OCI-LY1 (cell line): Measurements from ENCODE around the gene SASH3.

ENCODE experiments used
- H2AFZ ChIP-seq: fragments of 200-600 bp; sonication (generic), shearing (Covaris generic); 2 replicates; pipeline ENCODE4 v1.6.0; 2014; ENCODE audit warnings: antibody characterized with exemption, mild to moderate bottlenecking, low read length
- H3F3A ChIP-seq: fragments of 200-600 bp; sonication (generic), shearing (Covaris generic); 2 replicates; pipeline ENCODE4 v1.6.0; 2014; ENCODE audit warnings: mild to moderate bottlenecking, antibody characterized with exemption, low read length, moderate library complexity; ENCODE audit not compliant: insufficient read depth
- H3K27ac ChIP-seq: fragments of 200-600 bp; sonication (generic); 2 replicates; pipeline ENCODE4 v1.5.1; 2014; ENCODE audit warnings: low read length, mixed run types, mild to moderate bottlenecking, low read depth; ENCODE audit not compliant: poor library complexity, severe bottlenecking
- H3K27me3 ChIP-seq: fragments of 200-600 bp; sonication (generic); 2 replicates; pipeline ENCODE4 v1.6.0; 2014; ENCODE audit warnings: antibody characterized with exemption, mild to moderate bottlenecking, low read length, moderate library complexity; ENCODE audit not compliant: insufficient read depth
- H3K36me3 ChIP-seq: fragments of 200-600 bp; sonication (generic); 2 replicates; pipeline ENCODE4 v1.6.1; 2014; ENCODE audit warnings: mild to moderate bottlenecking, antibody characterized with exemption, low read length, moderate library complexity, mixed read lengths; ENCODE audit not compliant: insufficient read depth
- H3K4me1 ChIP-seq: fragments of 200-600 bp; sonication (generic); 2 replicates; pipeline ENCODE4 v1.5.1; 2014; ENCODE audit warnings: mild to moderate bottlenecking, low read length, moderate library complexity; ENCODE audit not compliant: insufficient read depth, severe bottlenecking
- H3K4me2 ChIP-seq: fragments of 200-600 bp; sonication (generic), shearing (Covaris generic); 2 replicates; pipeline ENCODE4 v1.6.1; 2014; ENCODE audit warnings: low read length
- H3K4me3 ChIP-seq: fragments of 200-600 bp; sonication (generic); 2 replicates; pipeline ENCODE4 v1.5.1; 2014; ENCODE audit warnings: low read length, low read depth, mild to moderate bottlenecking, mixed read lengths; ENCODE audit not compliant: poor library complexity, severe bottlenecking
- H3K79me2 ChIP-seq: fragments of 200-600 bp; shearing (Covaris generic); 2 replicates; pipeline ENCODE4 v1.6.1; 2016; ENCODE audit warnings: mixed run types, low read length, mixed read lengths; ENCODE audit not compliant: insufficient read depth
- H3K9ac ChIP-seq: fragments of 200-600 bp; sonication (generic), shearing (Covaris generic); 2 replicates; pipeline ENCODE4 v1.6.1; 2014; ENCODE audit warnings: mild to moderate bottlenecking, low read length, mixed read lengths
- H3K9me2 ChIP-seq: fragments of 200-600 bp; sonication (generic), shearing (Covaris generic); 2 replicates; pipeline ENCODE4 v1.6.1; 2014; ENCODE audit warnings: low read depth, mild to moderate bottlenecking, low read length, mixed read lengths
- H3K9me3 ChIP-seq: fragments of 200-600 bp; shearing (Covaris generic); 2 replicates; pipeline ENCODE4 v1.6.1; 2014; ENCODE audit warnings: low read length, mixed read lengths
- H4K20me1 ChIP-seq: fragments of 200-600 bp; sonication (generic), shearing (Covaris generic); 2 replicates; pipeline ENCODE4 v1.6.0; 2016; ENCODE audit warnings: mild to moderate bottlenecking, low read length; ENCODE audit not compliant: insufficient read depth
- EZH2 ChIP-seq: fragments of 200-600 bp; sonication (generic), shearing (Covaris generic); IDR thresholded peaks from 2 replicates; pipeline ENCODE4 v1.8.0; 2017; ENCODE audit warnings: borderline replicate concordance, mixed run types, mild to moderate bottlenecking, antibody characterized with exemption, low read length, moderate library complexity, mixed read lengths
- TF ChIP-seq, protein P1 (sequence below): fragments of 200-600 bp; sonication (generic), shearing (Covaris generic); IDR thresholded peaks from 2 replicates; pipeline ENCODE4 v1.5.1; 2017; ENCODE audit warnings: mild to moderate bottlenecking, antibody characterized with exemption, low read length, moderate library complexity, mixed read lengths

SASH3 gene

GRCh38 chrX:129747533-129747932 is 32.2 kb upstream of the SASH3 start:
- Histone ChIP-seq H3K4me2 (no peak overlapping the region), H3K4me1 (no peaks in the 10 kb centered on the region), H4K20me1 (no peaks in the 10 kb centered on the region), H3K9ac (no peak overlapping the region), H3K27me3 (no peaks in the 10 kb centered on the region), H3F3A (no peaks in the 10 kb centered on the region), H3K9me2 (no peaks in the 10 kb centered on the region), H3K27ac (no peak overlapping the region), H3K36me3 (no peaks in the 10 kb centered on the region), H2AFZ (no peak overlapping the region), H3K9me3 (no peaks in the 10 kb centered on the region), H3K4me3 (no peak overlapping the region), H3K79me2 (no peaks in the 10 kb centered on the region)
- TF ChIP-seq, protein P1, sequence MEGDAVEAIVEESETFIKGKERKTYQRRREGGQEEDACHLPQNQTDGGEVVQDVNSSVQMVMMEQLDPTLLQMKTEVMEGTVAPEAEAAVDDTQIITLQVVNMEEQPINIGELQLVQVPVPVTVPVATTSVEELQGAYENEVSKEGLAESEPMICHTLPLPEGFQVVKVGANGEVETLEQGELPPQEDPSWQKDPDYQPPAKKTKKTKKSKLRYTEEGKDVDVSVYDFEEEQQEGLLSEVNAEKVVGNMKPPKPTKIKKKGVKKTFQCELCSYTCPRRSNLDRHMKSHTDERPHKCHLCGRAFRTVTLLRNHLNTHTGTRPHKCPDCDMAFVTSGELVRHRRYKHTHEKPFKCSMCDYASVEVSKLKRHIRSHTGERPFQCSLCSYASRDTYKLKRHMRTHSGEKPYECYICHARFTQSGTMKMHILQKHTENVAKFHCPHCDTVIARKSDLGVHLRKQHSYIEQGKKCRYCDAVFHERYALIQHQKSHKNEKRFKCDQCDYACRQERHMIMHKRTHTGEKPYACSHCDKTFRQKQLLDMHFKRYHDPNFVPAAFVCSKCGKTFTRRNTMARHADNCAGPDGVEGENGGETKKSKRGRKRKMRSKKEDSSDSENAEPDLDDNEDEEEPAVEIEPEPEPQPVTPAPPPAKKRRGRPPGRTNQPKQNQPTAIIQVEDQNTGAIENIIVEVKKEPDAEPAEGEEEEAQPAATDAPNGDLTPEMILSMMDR = no peak
- TF ChIP-seq EZH2 = no peak

- Histone ChIP-seq H3K27me3 (no peaks in the 10 kb centered on the region), H3K27ac (no peak overlapping the region), H3K4me3 (no peak overlapping the region), H3K4me1 (no peaks in the 10 kb centered on the region), H3K9me2 (no peaks in the 10 kb centered on the region), H2AFZ (no peak overlapping the region), H3K4me2 (no peak overlapping the region), H3F3A (no peaks in the 10 kb centered on the region), H3K36me3 (no peaks in the 10 kb centered on the region), H4K20me1 (no peaks in the 10 kb centered on the region), H3K9me3 (no peaks in the 10 kb centered on the region), H3K9ac (no peak overlapping the region), H3K79me2 (no peaks in the 10 kb centered on the region)
- TF ChIP-seq, protein P1 = no peak
- no peak for TF ChIP-seq EZH2
Measured at GRCh38 chrX:129748305-129748704, 31.4 kb upstream of the SASH3 start.

DNA sequence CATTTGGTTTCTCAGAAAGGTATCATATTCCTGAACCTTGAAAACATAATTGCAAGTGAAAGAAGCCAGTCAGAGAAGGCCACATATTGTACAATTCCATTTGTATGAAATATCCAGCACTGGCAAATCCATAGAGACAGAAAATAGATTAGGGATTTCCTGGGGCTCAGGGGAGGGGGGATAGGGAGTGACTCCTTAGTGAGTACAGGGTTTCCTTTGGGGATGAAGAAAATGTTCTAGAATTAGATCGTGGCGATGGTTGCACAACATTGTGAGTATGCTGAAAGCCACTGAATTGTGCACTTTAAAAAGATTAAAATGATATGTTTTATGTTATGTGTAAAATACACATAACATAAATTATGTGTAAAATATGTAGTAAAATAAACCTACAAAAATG is 30.7 kb upstream of the SASH3 start:
- H3K4me3 ChIP-seq = no peak overlapping the region
- H3K4me2 ChIP-seq = no peak overlapping the region

More for the DNA sequence above, 30.7 kb upstream of the SASH3 start:
- H3K36me3 ChIP-seq = no peaks in the 10 kb centered on the region
- H3K27me3 ChIP-seq = no peaks in the 10 kb centered on the region
- no peaks in the 10 kb centered on the region for H3K4me1 ChIP-seq
- H3K79me2 ChIP-seq = no peaks in the 10 kb centered on the region
- no peak for TF ChIP-seq EZH2
- TF ChIP-seq, protein P1 = no peak
- no peak overlapping the region for H3K27ac ChIP-seq
- H3K9me3 ChIP-seq = no peaks in the 10 kb centered on the region
- H3K9me2 ChIP-seq = no peaks in the 10 kb centered on the region
- H3F3A ChIP-seq = no peaks in the 10 kb centered on the region
- H2AFZ ChIP-seq = no peak overlapping the region
- H4K20me1 ChIP-seq = no peaks in the 10 kb centered on the region
- H3K9ac ChIP-seq = no peak overlapping the region
